MM.1S (cell line): ENCODE measurements around the gene MT1F.

Experiments used
- DNase-seq: peaks from one replicate; pipeline ENCODE4 v3.0.0-alpha.2; 2015
- H2AFZ ChIP-seq: fragments of 300-600 bp; sonication (generic); 2 replicates; pipeline ENCODE4 v1.6.0; 2016; ENCODE audit warnings: antibody characterized with exemption, low read length
- H3F3A ChIP-seq: fragments of 300-600 bp; sonication (generic); 2 replicates; pipeline ENCODE4 v1.6.1; 2016; ENCODE audit warnings: mild to moderate bottlenecking, antibody characterized with exemption, low read length, moderate library complexity, mixed read lengths; ENCODE audit not compliant: insufficient read depth
- H3K27ac ChIP-seq: fragments of 300-600 bp; sonication (generic); 2 replicates; pipeline ENCODE4 v1.5.1; 2016; ENCODE audit warnings: mild to moderate bottlenecking, low read length
- H3K27me3 ChIP-seq: fragments of 300-600 bp; sonication (generic); replicated peaks from 2 replicates; pipeline ENCODE4 v1.6.0; 2016; ENCODE audit warnings: low read length; ENCODE audit not compliant: insufficient read depth
- H3K36me3 ChIP-seq: fragments of 300-600 bp; sonication (generic); replicated peaks from 2 replicates; pipeline ENCODE4 v1.6.1; 2016; ENCODE audit warnings: mild to moderate bottlenecking, low read length, mixed read lengths; ENCODE audit not compliant: insufficient read depth
- H3K4me1 ChIP-seq: fragments of 300-600 bp; sonication (generic); 2 replicates; pipeline ENCODE4 v1.6.1; 2016; ENCODE audit warnings: low read length, mixed read lengths
- H3K4me2 ChIP-seq: fragments of 300-600 bp; sonication (generic); 2 replicates; pipeline ENCODE4 v1.6.0; 2016; ENCODE audit warnings: low read depth, low read length
- H3K4me3 ChIP-seq: fragments of 300-600 bp; sonication (generic); 2 replicates; pipeline ENCODE4 v1.5.1; 2016; ENCODE audit warnings: low read length, mixed read lengths
- H3K79me2 ChIP-seq: fragments of 300-600 bp; sonication (generic); 2 replicates; pipeline ENCODE4 v1.6.1; 2016; ENCODE audit warnings: mixed run types, low read length, mixed read lengths
- H3K9ac ChIP-seq: fragments of 300-600 bp; sonication (generic); 2 replicates; pipeline ENCODE4 v1.6.1; 2016; ENCODE audit warnings: low read length, mixed read lengths
- H3K9me2 ChIP-seq: fragments of 300-600 bp; sonication (generic); replicated peaks from 2 replicates; pipeline ENCODE4 v1.6.1; 2016; ENCODE audit warnings: mild to moderate bottlenecking, low read length, mixed read lengths; ENCODE audit not compliant: insufficient read depth
- H3K9me3 ChIP-seq: fragments of 300-600 bp; sonication (generic); replicated peaks from 2 replicates; pipeline ENCODE4 v1.6.1; 2016; ENCODE audit warnings: mild to moderate bottlenecking, low read length, mixed read lengths; ENCODE audit not compliant: insufficient read depth
- H4K20me1 ChIP-seq: fragments of 300-600 bp; sonication (generic); 2 replicates; pipeline ENCODE4 v1.6.1; 2016; ENCODE audit warnings: mild to moderate bottlenecking, low read length, moderate library complexity, mixed read lengths; ENCODE audit not compliant: insufficient read depth
- CTCF ChIP-seq: fragments of 300-600 bp; sonication (generic); IDR thresholded peaks from 2 replicates; pipeline ENCODE4 v1.5.1; 2016; ENCODE audit warnings: antibody characterized with exemption, low read length, mixed read lengths
- EZH2 ChIP-seq: fragments of 300-600 bp; sonication (generic); optimal IDR thresholded peaks from 2 replicates; pipeline ENCODE3; 2017; ENCODE audit warnings: low read depth, mild to moderate bottlenecking, antibody characterized with exemption, low read length, mixed read lengths
- EZH2phosphoT487 ChIP-seq: fragments of 300-600 bp; sonication (generic); IDR thresholded peaks from 2 replicates; pipeline ENCODE4 v1.6.1; 2018; ENCODE audit warnings: antibody characterized with exemption, low read length

The MT1F gene

GRCh38 chr16:56695246-56695645, 37.5 kb downstream of the MT1F start:
- H3K36me3 ChIP-seq: no peaks in the 10 kb centered on the region
- H3K27ac ChIP-seq: no peak overlapping the region
- no peak for TF ChIP-seq EZH2phosphoT487
- H3K9me2 ChIP-seq: no peaks in the 10 kb centered on the region
- H3K9ac ChIP-seq: no peak overlapping the region
- H3K4me1 ChIP-seq: no peaks in the 10 kb centered on the region
- H3K79me2 ChIP-seq: no peaks in the 10 kb centered on the region
- no peak overlapping the region for H3K4me2 ChIP-seq
- H2AFZ ChIP-seq: no peak overlapping the region
- no peaks in the 10 kb centered on the region for H3K9me3 ChIP-seq
- no peak overlapping the region for H3K4me3 ChIP-seq
- DNase-seq: no peak
- no peaks in the 10 kb centered on the region for H3F3A ChIP-seq
- H4K20me1 ChIP-seq: no peaks in the 10 kb centered on the region
- no peaks in the 10 kb centered on the region for H3K27me3 ChIP-seq

- H3K9me2 ChIP-seq: no peaks in the 10 kb centered on the region
- H2AFZ ChIP-seq: no peak overlapping the region
- no peaks in the 10 kb centered on the region for H3K79me2 ChIP-seq
- H3K4me1 ChIP-seq: no peaks in the 10 kb centered on the region
- H4K20me1 ChIP-seq: no peaks in the 10 kb centered on the region
- TF ChIP-seq EZH2phosphoT487 (no peak), CTCF (no peak)
- H3K9ac ChIP-seq: no peak overlapping the region
- no peak overlapping the region for H3K4me2 ChIP-seq
- no peak for DNase-seq
- no peak overlapping the region for H3K27ac ChIP-seq
- no peaks in the 10 kb centered on the region for H3K27me3 ChIP-seq
- H3K36me3 ChIP-seq: no peaks in the 10 kb centered on the region
- H3K4me3 ChIP-seq: no peak overlapping the region
- H3K9me3 ChIP-seq: no peaks in the 10 kb centered on the region
- H3F3A ChIP-seq: no peaks in the 10 kb centered on the region
Observed at GRCh38 chr16:56697456-56698155, 39.8 kb downstream of the MT1F start.

GRCh38 chr16:56700195-56700594, 42.4 kb downstream of the MT1F start:
- Histone ChIP-seq H3K27me3 (no peaks in the 10 kb centered on the region), H2AFZ (no peak overlapping the region), H3K79me2 (no peaks in the 10 kb centered on the region), H3K27ac (no peak overlapping the region), H3K9me2 (no peaks in the 10 kb centered on the region), H3K4me1 (no peaks in the 10 kb centered on the region), H3K9me3 (no peaks in the 10 kb centered on the region), H3K36me3 (no peaks in the 10 kb centered on the region), H4K20me1 (no peaks in the 10 kb centered on the region), H3K4me2 (no peak overlapping the region), H3F3A (no peaks in the 10 kb centered on the region), H3K4me3 (no peak overlapping the region), H3K9ac (no peak overlapping the region)
- TF ChIP-seq CTCF (no peak), EZH2phosphoT487 (no peak), EZH2 (no peak)
- no peak for DNase-seq

- Histone ChIP-seq H3K27me3 (no peaks in the 10 kb centered on the region), H3F3A (no peaks in the 10 kb centered on the region), H3K4me2 (no peak overlapping the region), H3K9me3 (no peaks in the 10 kb centered on the region), H3K79me2 (no peaks in the 10 kb centered on the region), H3K9me2 (no peaks in the 10 kb centered on the region), H3K36me3 (no peaks in the 10 kb centered on the region), H3K27ac (no peak overlapping the region), H2AFZ (no peak overlapping the region), H4K20me1 (no peaks in the 10 kb centered on the region), H3K9ac (no peak overlapping the region), H3K4me3 (no peak overlapping the region), H3K4me1 (no peaks in the 10 kb centered on the region)
- DNase-seq: no peak
- TF ChIP-seq CTCF: no peak
- TF ChIP-seq EZH2phosphoT487: no peak
- no peak for TF ChIP-seq EZH2
Observed at GRCh38 chr16:56700631-56701030, 42.9 kb downstream of the MT1F start.
